ENCODE data around the gene NPBWR2.

The NPBWR2 gene

GRCh38 chr20:64055893-64056638 is 51.3 kb downstream of the NPBWR2 start:
- no peak for DNase-seq (ENCODE audit: low spot score)

GRCh38 chr20:64055396-64055892 is 51.9 kb downstream of the NPBWR2 start:
- no peak for DNase-seq (ENCODE audit: low spot score)

- no peak for DNase-seq (ENCODE audit: low spot score)
Observed at GRCh38 chr20:64053841-64054661, 53.3 kb downstream of the NPBWR2 start.

Measured in D341Med (cell line).